GM19043 (cell line): ENCODE data around the gene TSPAN9.

Experiments
- ATAC-seq: cut with Tn5 transposase; IDR thresholded peaks from one replicate; pipeline ENCODE4 v1.9.1; 2021; ENCODE audit warnings: low read depth; ENCODE audit not compliant: unreplicated experiment

The TSPAN9 gene

GRCh38 chr12:3303410-3304136 is 226.4 kb downstream of the TSPAN9 start:
- no peak for ATAC-seq

- ATAC-seq = no peak
Observed at GRCh38 chr12:3304436-3305165, 227.4 kb downstream of the TSPAN9 start.

GRCh38 chr12:3305464-3305863 is 228.3 kb downstream of the TSPAN9 start:
- no peak for ATAC-seq

- no peak for ATAC-seq
Observed at GRCh38 chr12:3305904-3306619, 228.9 kb downstream of the TSPAN9 start.

GRCh38 chr12:3307389-3307788 is 230.2 kb downstream of the TSPAN9 start:
- no peak for ATAC-seq

- ATAC-seq = no peak
Observed at GRCh38 chr12:3308063-3308462, 230.9 kb downstream of the TSPAN9 start.

GRCh38 chr12:3308609-3309008 is 231.4 kb downstream of the TSPAN9 start:
- ATAC-seq = no peak

- ATAC-seq = no peak
Observed at GRCh38 chr12:3309805-3310204, 232.6 kb downstream of the TSPAN9 start.

GRCh38 chr12:3310271-3311026 is 233.3 kb downstream of the TSPAN9 start:
- ATAC-seq = no peak

- ATAC-seq = no peak
Observed at GRCh38 chr12:3311027-3311402, 233.8 kb downstream of the TSPAN9 start.

- no peak for ATAC-seq
Observed at GRCh38 chr12:3311491-3312103, 234.4 kb downstream of the TSPAN9 start.

GRCh38 chr12:3313066-3313465 is 235.9 kb downstream of the TSPAN9 start:
- no peak for ATAC-seq

GRCh38 chr12:3313675-3314663 is 236.8 kb downstream of the TSPAN9 start:
- no peak for ATAC-seq

GRCh38 chr12:3315201-3315661 is 238.1 kb downstream of the TSPAN9 start:
- no peak for ATAC-seq

- ATAC-seq = no peak
Observed at GRCh38 chr12:3316776-3317480, 239.7 kb downstream of the TSPAN9 start.

- no peak for ATAC-seq
Observed at GRCh38 chr12:3317481-3317815, 240.3 kb downstream of the TSPAN9 start.

GRCh38 chr12:3317841-3318501 is 240.8 kb downstream of the TSPAN9 start:
- no peak for ATAC-seq
